Breast epithelium (tissue), 4 donors: ENCODE measurements around the gene RAMACL. TPM values are rescaled to one million over a fixed set of nuclear protein-coding genes. Genes with fewer than 3 reads are reported as not detected.
"Not testable (repeated sequence)": the region's sequence is repeated elsewhere in the genome, so short reads cannot be mapped to it uniquely, and the experiment has no call there.

Experiments used
- DNase-seq, 2 donors: peaks; one replicate each; pipeline ENCODE4 v3.0.0-alpha.2; 2019; ENCODE audit warnings: low spot score in 2 of 2
- H3K27ac ChIP-seq, 2 donors: fragments of 200-600 bp; sonication (generic) in 1 of 2; one replicate each; pipeline ENCODE4 v1.5.1; 2016 to 2019; ENCODE audit warnings: mild to moderate bottlenecking in 1 of 2
- H3K27me3 ChIP-seq, 2 donors: fragments of 200-600 bp; sonication (generic) in 1 of 2; one replicate each; pipeline versions ENCODE4 v1.5.1 to v1.6.0; 2017 to 2019; ENCODE audit warnings: control low read depth in 1 of 2, mild to moderate bottlenecking in 1 of 2
- H3K36me3 ChIP-seq: fragments of 200-600 bp; one replicate; pipeline ENCODE4 v1.5.1; 2019
- H3K4me1 ChIP-seq, 2 donors: fragments of 200-600 bp; sonication (generic); one replicate each; pipeline ENCODE4 v1.5.1; 2016 to 2019; ENCODE audit warnings: control low read depth in 1 of 2
- H3K4me3 ChIP-seq, 3 donors: fragments of 200-600 bp; sonication (generic); 1 replicate in 2 of 3; 2 replicates in 1 of 3; pipeline ENCODE4 v1.5.1; 2016 to 2019; ENCODE audit warnings: mild to moderate bottlenecking in 3 of 3, moderate library complexity in 2 of 3
- H3K9me3 ChIP-seq, 2 donors: fragments of 200-600 bp; sonication (generic) in 1 of 2; one replicate each; pipeline ENCODE4 v1.5.1; 2016 to 2019; ENCODE audit warnings: control low read depth in 1 of 2
- POLR2A ChIP-seq: fragments of 450-650 bp; IDR thresholded peaks from one replicate; pipeline ENCODE4 v1.6.1; 2016; ENCODE audit warnings: antibody characterized with exemption, mild to moderate bottlenecking, moderate library complexity
- POLR2AphosphoS5 ChIP-seq, 3 donors: sonication (generic); formaldehyde crosslinking; IDR thresholded peaks; one replicate each; pipeline ENCODE4 v1.6.1; 2017; ENCODE audit warnings: antibody characterized with exemption in 3 of 3
- intact Hi-C: fragments of 100-400 bp; cut with DNase I; formaldehyde crosslinking; loops from one replicate; pipeline ENCODE4 v1.15.1; 2023; ENCODE audit warnings: low total_unique reads
- total RNA-seq, 3 donors: library from RNA; depleted of rRNA; stranded (reverse); fragments of >200 nt; gene quantifications; one replicate each; pipeline ENCODE4 v1.1.0, GENCODE V29; 2016
- TF ChIP-seq, protein P1 (sequence below), 3 donors: fragments of 450-650 bp; IDR thresholded peaks; one replicate each; pipeline ENCODE4 v1.5.1; 2016 to 2017; ENCODE audit warnings: antibody characterized with exemption in 3 of 3, mild to moderate bottlenecking in 3 of 3, moderate library complexity in 3 of 3

The RAMACL gene
- total RNA-seq, 3 donors from 2014 or later = 2.5 to 13.4 (median 2.6) TPM

DNA sequence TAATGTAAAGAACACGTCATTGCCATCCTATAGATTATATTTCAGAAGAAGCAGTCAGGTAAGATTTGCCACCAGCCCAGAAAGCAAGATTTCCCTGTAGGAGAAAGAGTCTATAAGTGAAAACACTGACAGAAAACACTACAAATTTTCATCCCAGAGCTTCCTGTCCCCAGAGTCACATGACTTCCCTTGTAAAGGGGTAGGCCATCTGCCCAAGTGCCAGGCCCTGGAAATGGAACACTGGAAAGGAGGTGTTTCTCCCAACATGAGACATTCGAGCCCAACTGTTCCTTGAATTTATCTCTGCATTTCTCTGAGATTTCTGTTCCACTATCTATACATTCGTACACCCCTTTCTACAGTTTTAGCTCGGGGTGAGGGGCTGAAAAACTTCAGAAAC, 46.9 kb downstream of the RAMACL start:
- no peak for DNase-seq
- TF ChIP-seq, protein P1, sequence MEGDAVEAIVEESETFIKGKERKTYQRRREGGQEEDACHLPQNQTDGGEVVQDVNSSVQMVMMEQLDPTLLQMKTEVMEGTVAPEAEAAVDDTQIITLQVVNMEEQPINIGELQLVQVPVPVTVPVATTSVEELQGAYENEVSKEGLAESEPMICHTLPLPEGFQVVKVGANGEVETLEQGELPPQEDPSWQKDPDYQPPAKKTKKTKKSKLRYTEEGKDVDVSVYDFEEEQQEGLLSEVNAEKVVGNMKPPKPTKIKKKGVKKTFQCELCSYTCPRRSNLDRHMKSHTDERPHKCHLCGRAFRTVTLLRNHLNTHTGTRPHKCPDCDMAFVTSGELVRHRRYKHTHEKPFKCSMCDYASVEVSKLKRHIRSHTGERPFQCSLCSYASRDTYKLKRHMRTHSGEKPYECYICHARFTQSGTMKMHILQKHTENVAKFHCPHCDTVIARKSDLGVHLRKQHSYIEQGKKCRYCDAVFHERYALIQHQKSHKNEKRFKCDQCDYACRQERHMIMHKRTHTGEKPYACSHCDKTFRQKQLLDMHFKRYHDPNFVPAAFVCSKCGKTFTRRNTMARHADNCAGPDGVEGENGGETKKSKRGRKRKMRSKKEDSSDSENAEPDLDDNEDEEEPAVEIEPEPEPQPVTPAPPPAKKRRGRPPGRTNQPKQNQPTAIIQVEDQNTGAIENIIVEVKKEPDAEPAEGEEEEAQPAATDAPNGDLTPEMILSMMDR (IDR thresholded peaks at IDR 0.05) = no peak
- TF ChIP-seq POLR2AphosphoS5 (IDR thresholded peaks at IDR 0.05) = no peak
- Histone ChIP-seq H3K4me1 (no peaks in the 10 kb centered on the region), H3K27ac (no peak overlapping the region), H3K27me3 (no peaks in the 10 kb centered on the region), H3K4me3 (no peak overlapping the region), H3K9me3 (no peaks in the 10 kb centered on the region), H3K36me3 (no peaks in the 10 kb centered on the region)
- intact Hi-C loops = no loop called here

DNA sequence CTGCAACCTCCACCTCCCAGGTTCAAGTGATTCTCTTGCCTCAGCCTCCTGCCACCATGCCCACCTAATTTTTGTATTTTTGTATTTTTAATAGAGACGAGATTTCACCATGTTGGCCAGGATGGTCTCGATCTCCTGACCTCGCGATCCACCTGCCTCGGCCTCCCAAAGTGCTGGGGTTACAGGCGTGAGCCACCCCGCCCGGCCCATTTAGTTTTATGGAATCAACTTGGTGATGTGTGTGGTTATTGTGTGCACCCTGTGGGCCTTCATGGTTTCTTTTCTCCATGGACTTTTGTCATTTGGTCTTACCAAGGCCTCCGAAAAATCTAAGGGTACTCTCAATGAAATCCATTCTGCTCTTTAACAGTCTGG, 47.5 kb downstream of the RAMACL start:
- intact Hi-C loops, H3K4me3 ChIP-seq, H3K27me3 ChIP-seq, H3K36me3 ChIP-seq, DNase-seq, H3K4me1 ChIP-seq, H3K27ac ChIP-seq, H3K9me3 ChIP-seq: not testable (repeated sequence)

DNA sequence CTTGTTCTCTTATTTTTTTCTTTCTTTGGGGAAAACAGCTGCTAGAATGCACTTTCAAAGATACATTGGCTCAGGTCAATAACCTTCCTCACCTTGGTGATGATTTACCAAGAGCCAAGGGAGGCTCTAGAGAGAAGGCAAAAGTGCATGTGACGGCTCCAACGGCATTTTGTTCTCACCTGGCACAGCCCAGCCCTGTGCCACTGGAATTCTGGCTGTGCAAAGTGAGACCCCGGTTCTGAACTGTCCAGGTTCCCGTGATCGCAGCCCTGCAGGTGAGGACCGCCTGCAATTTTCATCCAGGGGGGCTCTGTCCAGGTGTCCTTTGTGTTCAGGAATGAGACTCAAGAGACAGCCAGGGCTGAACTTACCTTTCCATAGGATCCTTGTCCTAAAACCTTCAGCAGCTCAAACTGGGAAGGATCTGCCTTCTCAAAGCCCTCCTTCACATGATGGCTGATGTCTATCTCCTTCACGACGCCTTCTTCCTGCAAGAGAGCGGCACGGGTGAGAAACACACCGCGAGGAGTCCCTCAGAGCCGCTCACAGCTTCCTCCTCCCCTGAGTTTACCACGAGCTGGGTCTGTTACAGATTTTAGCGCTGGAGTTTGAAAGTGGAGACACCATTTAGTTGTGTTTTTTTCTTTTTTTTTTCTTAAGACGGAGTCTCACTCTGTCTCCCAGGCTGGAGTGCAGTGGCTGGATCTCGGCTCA, 48.0 kb downstream of the RAMACL start:
- Histone ChIP-seq H3K9me3 (no peaks in the 10 kb centered on the region), H3K27ac (no peak overlapping the region), H3K4me1 (no peaks in the 10 kb centered on the region), H3K36me3 (no peaks in the 10 kb centered on the region), H3K4me3 (no peak overlapping the region), H3K27me3 (no peaks in the 10 kb centered on the region)
- TF ChIP-seq, protein P1 (IDR thresholded peaks at IDR 0.05) = no peak
- TF ChIP-seq POLR2A = no peak
- TF ChIP-seq POLR2AphosphoS5 (IDR thresholded peaks at IDR 0.05) = no peak
- intact Hi-C loops = no loop called here
- DNase-seq = no peak

DNA sequence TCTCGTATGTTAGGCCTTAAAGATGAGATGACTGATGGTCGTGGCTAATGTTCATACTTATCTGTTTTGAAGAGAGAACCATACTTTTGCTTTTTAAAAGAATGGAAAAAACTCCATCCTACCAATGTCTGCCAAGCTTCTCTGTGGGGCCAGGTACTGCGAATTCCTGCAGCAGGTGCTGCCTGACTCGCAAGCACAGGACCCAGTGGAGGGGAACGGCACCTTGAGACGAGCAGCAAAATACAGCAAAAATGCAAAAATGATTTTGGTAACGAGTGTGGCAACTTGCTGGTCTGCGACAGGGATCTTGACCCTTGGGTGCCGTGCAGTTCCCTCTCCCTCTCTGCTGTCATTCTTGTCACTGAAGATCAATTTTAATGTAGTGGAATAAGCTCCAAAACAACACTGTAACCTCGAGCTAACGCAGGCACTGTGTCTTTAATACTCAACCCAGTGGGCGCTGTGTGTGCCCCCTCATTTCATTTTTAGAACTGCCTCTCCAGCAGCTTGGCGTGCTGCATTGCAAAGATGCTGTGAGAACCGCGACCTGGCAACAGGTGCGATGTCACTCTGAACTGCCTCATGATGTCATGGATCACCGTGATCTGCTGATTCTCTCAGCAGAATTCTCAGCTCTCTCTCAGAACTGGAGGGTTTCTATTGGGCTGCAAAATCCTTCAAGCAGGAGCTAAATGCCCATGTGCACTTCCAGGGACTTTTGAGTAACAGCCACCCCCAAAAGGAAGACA, 51.6 kb downstream of the RAMACL start:
- no peak for DNase-seq
- H3K9me3 ChIP-seq = no peaks in the 10 kb centered on the region
- H3K4me3 ChIP-seq = no peak overlapping the region
- TF ChIP-seq POLR2AphosphoS5 (IDR thresholded peaks at IDR 0.05) = no peak
- TF ChIP-seq POLR2A = no peak
- TF ChIP-seq, protein P1 (IDR thresholded peaks at IDR 0.05) = no peak
- no peaks in the 10 kb centered on the region for H3K36me3 ChIP-seq
- H3K27me3 ChIP-seq = no peaks in the 10 kb centered on the region
- intact Hi-C loops = no loop called here
- no peak overlapping the region for H3K27ac ChIP-seq
- H3K4me1 ChIP-seq = no peaks in the 10 kb centered on the region

DNA sequence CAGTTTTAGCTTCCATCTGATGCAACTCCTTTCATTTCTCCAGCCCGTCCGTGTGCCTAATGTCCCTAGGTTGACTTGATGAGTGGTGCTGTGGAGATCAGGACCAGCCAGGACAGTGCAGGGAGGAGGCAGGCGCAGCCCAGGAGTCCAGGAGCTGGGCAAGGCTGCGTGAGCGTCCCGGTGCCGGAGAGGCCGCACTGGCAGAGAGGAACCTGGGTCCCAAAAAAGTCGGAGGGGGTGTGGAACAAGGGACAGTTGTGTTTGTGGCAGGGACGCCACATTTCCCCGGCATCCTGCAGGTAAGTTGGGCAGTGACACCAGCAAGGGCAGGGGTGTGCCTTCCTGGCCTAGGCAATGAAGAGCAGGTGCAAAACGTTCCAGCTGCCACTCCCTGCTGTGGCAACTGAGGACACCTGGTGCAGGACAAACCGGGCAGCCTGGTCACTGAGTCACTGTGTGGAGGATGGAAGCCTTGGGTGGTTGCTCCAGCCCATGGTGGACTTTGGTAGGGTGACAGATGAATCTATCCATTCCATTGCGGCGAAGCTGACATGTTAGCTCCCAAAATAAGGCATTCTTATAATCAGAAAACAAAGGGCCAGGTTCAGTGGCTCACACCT, 53.2 kb downstream of the RAMACL start:
- Histone ChIP-seq H3K27me3 (no peaks in the 10 kb centered on the region), H3K4me3 (no peak overlapping the region), H3K27ac (no peak overlapping the region), H3K4me1 (no peaks in the 10 kb centered on the region), H3K9me3 (no peaks in the 10 kb centered on the region), H3K36me3 (no peaks in the 10 kb centered on the region)
- no peak for TF ChIP-seq POLR2A
- DNase-seq = no peak
- intact Hi-C loops = no loop called here

Other genes with a start within 250 kb of the RAMACL start
- gene SFT2D1, start 244.1 kb downstream of the RAMACL start, total RNA-seq = 10 to 100 TPM; 41.1 to 52.4 (median 52.1) TPM
- gene MPC1, start 203.7 kb downstream of the RAMACL start, total RNA-seq = 10 to 100 TPM; 37.4 to 66.9 (median 65.7) TPM
- gene RPS6KA2, start 40.6 kb upstream of the RAMACL start, total RNA-seq = 100 to 1,000 TPM in 1 of 3 donors, 10 to 100 TPM in 2; 23.7 to 124 (median 56.4) TPM